ENCODE results near the gene CBR3. TPM values are rescaled to one million over a fixed set of nuclear protein-coding genes. Genes with fewer than 3 reads are reported as not detected.

CBR3 gene
- total RNA-seq, 2 experiments from 2014 or later: 2.6 to 3.0 TPM

- no peaks in the 10 kb centered on the region for H3K9me3 Mint-ChIP-seq
- H3K27me3 ChIP-seq (ENCODE audit: control insufficient read depth in 1 of 2, insufficient read depth in 2 of 2, low read length in 2 of 2): no peaks in the 10 kb centered on the region
- peak; percentile 65 for ATAC-seq (ENCODE audit: poor library complexity)
- intact Hi-C loops (cut with DNase I, micrococcal nuclease): no loop called here
- no peaks in the 10 kb centered on the region for H3K36me3 Mint-ChIP-seq (ENCODE audit: low read depth)
- peak; percentile 95 for TF ChIP-seq CTCF (IDR thresholded peaks at IDR 0.05)
- peak overlapping the region; percentile 10 for H3K4me3 Mint-ChIP-seq
- H3K4me1 ChIP-seq (ENCODE audit: insufficient read depth, low read length): peaks cover 7% of the 10 kb centered on the region
- no peak overlapping the region for H3K27ac Mint-ChIP-seq
- peak; percentile 28 to 80 (median 46) for DNase-seq
- POLR2A ChIA-PET: interaction anchor here (1.1 kb wide), 2 partner anchors 9 to 10 kb away, joined by 3 read pairs; partner anchors contain the start of gene CBR3
- H3K9me3 ChIP-seq (ENCODE audit: control insufficient read depth in 1 of 2, insufficient read depth in 1 of 2, low read length in 2 of 2): no peaks in the 10 kb centered on the region
- H3K4me1 Mint-ChIP-seq (ENCODE audit: low read depth): peaks cover 29% of the 10 kb centered on the region
- no peak overlapping the region for H3K27ac ChIP-seq (ENCODE audit: low read depth in 1 of 2, low read length in 2 of 2)
- H3K36me3 ChIP-seq (ENCODE audit: insufficient read depth, low read length): no peaks in the 10 kb centered on the region
- CTCF ChIA-PET: interaction anchor here (0.6 to 1.5 kb wide), 10 partner anchors 10 to 241 kb away, joined by 3 to 16 read pairs (median 3); partner anchors contain the start of genes CBR3 and MORC3
- no peaks in the 10 kb centered on the region for H3K27me3 Mint-ChIP-seq
- H3K4me3 ChIP-seq (ENCODE audit: low read length): no peak overlapping the region
Observed at GRCh38 chr21:36125512-36126207, 9.2 kb upstream of the CBR3 start.

- no peaks in the 10 kb centered on the region for H3K36me3 Mint-ChIP-seq (ENCODE audit: low read depth)
- intact Hi-C loops (cut with DNase I, micrococcal nuclease): no loop called here
- no peak for DNase-seq
- peaks cover 33% of the 10 kb centered on the region for H3K4me1 Mint-ChIP-seq (ENCODE audit: low read depth)
- CTCF ChIA-PET: interaction anchor here (1.1 to 1.5 kb wide), 2 partner anchors 10 to 84 kb away, joined by 4 to 16 read pairs; no protein-coding TSS in a partner anchor
- H3K27me3 ChIP-seq (ENCODE audit: control insufficient read depth in 1 of 2, insufficient read depth in 2 of 2, low read length in 2 of 2): no peaks in the 10 kb centered on the region
- H3K27ac ChIP-seq (ENCODE audit: low read depth in 1 of 2, low read length in 2 of 2): no peak overlapping the region
- no peaks in the 10 kb centered on the region for H3K36me3 ChIP-seq (ENCODE audit: insufficient read depth, low read length)
- no peak overlapping the region for H3K27ac Mint-ChIP-seq
- no peak for TF ChIP-seq CTCF (IDR thresholded peaks at IDR 0.05)
- POLR2A ChIA-PET: interaction anchor here (1.1 kb wide), 1 partner anchor 9 kb away, joined by 3 read pairs; the partner anchor contains the start of gene CBR3
- H3K4me1 ChIP-seq (ENCODE audit: insufficient read depth, low read length): peaks cover 9% of the 10 kb centered on the region
- H3K4me3 ChIP-seq (ENCODE audit: low read length): no peak overlapping the region
- no peaks in the 10 kb centered on the region for H3K9me3 Mint-ChIP-seq
- H3K4me3 Mint-ChIP-seq: no peak overlapping the region
- no peaks in the 10 kb centered on the region for H3K27me3 Mint-ChIP-seq
- no peaks in the 10 kb centered on the region for H3K9me3 ChIP-seq (ENCODE audit: control insufficient read depth in 1 of 2, insufficient read depth in 1 of 2, low read length in 2 of 2)
- ATAC-seq (ENCODE audit: poor library complexity): no peak
Observed at GRCh38 chr21:36126208-36126565, 8.7 kb upstream of the CBR3 start.

GRCh38 chr21:36126621-36127110 lies 8.2 kb upstream of the CBR3 start:
- no peaks in the 10 kb centered on the region for H3K27me3 ChIP-seq (ENCODE audit: control insufficient read depth in 1 of 2, insufficient read depth in 2 of 2, low read length in 2 of 2)

More at GRCh38 chr21:36126621-36127110, 8.2 kb upstream of the CBR3 start:
- ChIA-PET POLR2A (interaction anchor here (1.1 kb wide), 1 partner anchor 9 kb away, joined by 3 read pairs; the partner anchor contains the start of gene CBR3), CTCF (interaction anchor here (0.5 to 1.5 kb wide), 2 partner anchors 11 to 220 kb away, joined by 3 to 16 read pairs; no protein-coding TSS in a partner anchor)
- Mint-ChIP-seq H3K36me3 (ENCODE audit: low read depth) (no peaks in the 10 kb centered on the region), H3K4me3 (no peak overlapping the region), H3K4me1 (ENCODE audit: low read depth) (peaks cover 33% of the 10 kb centered on the region), H3K27me3 (no peaks in the 10 kb centered on the region), H3K9me3 (no peaks in the 10 kb centered on the region), H3K27ac (no peak overlapping the region)
- TF ChIP-seq CTCF (IDR thresholded peaks at IDR 0.05): no peak
- no peaks in the 10 kb centered on the region for H3K36me3 ChIP-seq (ENCODE audit: insufficient read depth, low read length)
- DNase-seq (no peak), ATAC-seq (ENCODE audit: poor library complexity) (no peak)
- peaks cover 9% of the 10 kb centered on the region for H3K4me1 ChIP-seq (ENCODE audit: insufficient read depth, low read length)
- no peak overlapping the region for H3K4me3 ChIP-seq (ENCODE audit: low read length)
- no peaks in the 10 kb centered on the region for H3K9me3 ChIP-seq (ENCODE audit: control insufficient read depth in 1 of 2, insufficient read depth in 1 of 2, low read length in 2 of 2)
- intact Hi-C loops (cut with DNase I, micrococcal nuclease): no loop called here
- H3K27ac ChIP-seq (ENCODE audit: low read depth in 1 of 2, low read length in 2 of 2): no peak overlapping the region

Measured in CD4-positive, alpha-beta T cell (primary cell).